Hepatocyte (in vitro differentiated cells): ENCODE data around the gene SLC16A8.

Experiments
- EZH2phosphoT487 ChIP-seq: fragments of 200-600 bp; sonication (generic); IDR thresholded peaks from one replicate; pipeline ENCODE4 v1.6.1; 2018; ENCODE audit warnings: antibody characterized with exemption, mild to moderate bottlenecking, low read depth, moderate library complexity; ENCODE audit not compliant: unreplicated experiment, severe bottlenecking
- TF ChIP-seq, protein P1 (sequence below): fragments of 200-600 bp; sonication (generic); IDR thresholded peaks from 2 replicates; pipeline ENCODE4 v1.5.1; 2016; ENCODE audit warnings: antibody characterized with exemption, mild to moderate bottlenecking; ENCODE audit not compliant: poor library complexity

DNA sequence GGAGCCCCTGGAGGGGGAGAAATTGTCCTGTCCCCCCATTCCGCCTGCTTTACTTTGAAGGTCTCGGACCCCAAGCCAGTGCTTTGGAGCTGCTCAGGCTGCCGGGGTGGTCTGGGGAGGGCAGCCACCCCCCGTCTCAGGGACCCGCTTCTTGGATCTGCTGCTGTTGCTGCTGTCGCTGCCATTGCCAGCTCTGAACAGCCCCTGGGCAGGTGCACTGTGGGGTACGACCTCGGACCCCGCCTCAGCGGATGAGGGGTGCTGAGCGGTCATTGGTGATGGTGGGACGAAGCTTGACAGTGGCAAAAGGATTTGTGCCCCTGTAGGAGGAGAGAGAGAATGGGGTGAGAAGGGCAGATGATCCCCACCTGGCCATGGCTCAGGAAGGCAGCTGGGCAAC, 1.1 kb upstream of the SLC16A8 start:
- TF ChIP-seq, protein P1, sequence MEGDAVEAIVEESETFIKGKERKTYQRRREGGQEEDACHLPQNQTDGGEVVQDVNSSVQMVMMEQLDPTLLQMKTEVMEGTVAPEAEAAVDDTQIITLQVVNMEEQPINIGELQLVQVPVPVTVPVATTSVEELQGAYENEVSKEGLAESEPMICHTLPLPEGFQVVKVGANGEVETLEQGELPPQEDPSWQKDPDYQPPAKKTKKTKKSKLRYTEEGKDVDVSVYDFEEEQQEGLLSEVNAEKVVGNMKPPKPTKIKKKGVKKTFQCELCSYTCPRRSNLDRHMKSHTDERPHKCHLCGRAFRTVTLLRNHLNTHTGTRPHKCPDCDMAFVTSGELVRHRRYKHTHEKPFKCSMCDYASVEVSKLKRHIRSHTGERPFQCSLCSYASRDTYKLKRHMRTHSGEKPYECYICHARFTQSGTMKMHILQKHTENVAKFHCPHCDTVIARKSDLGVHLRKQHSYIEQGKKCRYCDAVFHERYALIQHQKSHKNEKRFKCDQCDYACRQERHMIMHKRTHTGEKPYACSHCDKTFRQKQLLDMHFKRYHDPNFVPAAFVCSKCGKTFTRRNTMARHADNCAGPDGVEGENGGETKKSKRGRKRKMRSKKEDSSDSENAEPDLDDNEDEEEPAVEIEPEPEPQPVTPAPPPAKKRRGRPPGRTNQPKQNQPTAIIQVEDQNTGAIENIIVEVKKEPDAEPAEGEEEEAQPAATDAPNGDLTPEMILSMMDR = no peak
- TF ChIP-seq EZH2phosphoT487 = no peak
